OCI-LY3 (cell line): ENCODE data around the gene TAS2R14.

Source experiments
- H2AFZ ChIP-seq: fragments of 200-600, 300-600 bp; shearing (Covaris generic); 2 replicates; pipeline ENCODE4 v1.6.0; 2014; ENCODE audit warnings: antibody characterized with exemption, low read depth, low read length
- H3K27ac ChIP-seq: fragments of 200-600, 300-600 bp; sonication (generic); 2 replicates; pipeline ENCODE4 v1.5.1; 2014; ENCODE audit warnings: mild to moderate bottlenecking, low read length, moderate library complexity, mixed read lengths
- H3K27me3 ChIP-seq: fragments of 200-600, 300-600 bp; sonication (generic); 2 replicates; pipeline ENCODE4 v1.6.1; 2014; ENCODE audit warnings: low read depth, low read length, mixed read lengths
- H3K36me3 ChIP-seq: fragments of 200-600, 300-600 bp; sonication (generic); replicated peaks from 2 replicates; pipeline ENCODE3; 2014; ENCODE audit warnings: low read depth, low read length, mixed read lengths
- H3K4me1 ChIP-seq: fragments of 300-600, 200-600 bp; sonication (generic); 2 replicates; pipeline ENCODE4 v1.6.1; 2014; ENCODE audit warnings: low read length, mixed read lengths
- H3K4me2 ChIP-seq: fragments of 200-600, 300-600 bp; sonication (generic); 2 replicates; pipeline ENCODE4 v1.6.1; 2014; ENCODE audit warnings: low read length, mixed read lengths
- H3K4me3 ChIP-seq: fragments of 300-600, 200-600 bp; sonication (generic); 2 replicates; pipeline ENCODE4 v1.5.1; 2014; ENCODE audit warnings: antibody characterized with exemption, mild to moderate bottlenecking, low read length, moderate library complexity
- H3K79me2 ChIP-seq: fragments of 300-600, 200-600 bp; shearing (Covaris generic); 2 replicates; pipeline ENCODE4 v1.6.1; 2014; ENCODE audit warnings: mild to moderate bottlenecking, low read length, mixed read lengths
- H3K9ac ChIP-seq: fragments of 300-600, 200-600 bp; shearing (Covaris generic); 2 replicates; pipeline ENCODE4 v1.6.0; 2014; ENCODE audit warnings: mild to moderate bottlenecking, low read length, moderate library complexity
- H3K9me3 ChIP-seq: fragments of 200-600, 300-600 bp; shearing (Covaris generic); 2 replicates; pipeline ENCODE4 v1.6.1; 2014; ENCODE audit warnings: low read length, mixed read lengths; ENCODE audit not compliant: insufficient read depth
- H4K20me1 ChIP-seq: fragments of 200-600, 300-600 bp; sonication (generic); 2 replicates; pipeline ENCODE4 v1.6.1; 2016; ENCODE audit warnings: low read length, mixed read lengths; ENCODE audit not compliant: insufficient read depth
- CTCF ChIP-seq: fragments of 200-600, 300-600 bp; sonication (generic); IDR thresholded peaks from 2 replicates; pipeline ENCODE4 v1.5.1; 2014; ENCODE audit warnings: antibody characterized with exemption, low read length, low read depth
- EZH2phosphoT487 ChIP-seq: fragments of 200-600 bp; shearing (Covaris generic); IDR thresholded peaks from 2 replicates; pipeline ENCODE4 v1.6.1; 2018; ENCODE audit warnings: antibody characterized with exemption, mixed run types, low read depth

TAS2R14 gene

GRCh38 chr12:10939163-10939562 is at the start of gene TAS2R14:
Gene TAS2R14, minus strand, starts transcription at chr12:10939263. Its CDS starts 56 bp downstream, at chr12:10939207.
- Histone ChIP-seq H3K4me3 (no peak within 1 kb of the TSS), H3K4me2 (no peak within 1 kb of the TSS), H3K9ac (no peak within 1 kb of the TSS), H2AFZ (no peak within 1 kb of the TSS), H3K27me3 (no peaks in the 10 kb centered on the region), H3K4me1 (peaks cover 10% of the 10 kb centered on the region), H3K79me2 (no peaks in the 10 kb centered on the region), H3K27ac (no peak within 1 kb of the TSS), H3K9me3 (no peaks in the 10 kb centered on the region), H3K36me3 (no peaks in the 10 kb centered on the region), H4K20me1 (no peaks in the 10 kb centered on the region)
- TF ChIP-seq EZH2phosphoT487, result no peak
- no peak for TF ChIP-seq CTCF

GRCh38 chr12:10986812-10987211 is 47.7 kb upstream of the TAS2R14 start, which contains the start of gene TAS2R50:
Gene TAS2R50, minus strand, starts transcription at chr12:10986912. Its CDS starts 52 bp downstream, at chr12:10986860.
- no peaks in the 10 kb centered on the region for H4K20me1 ChIP-seq
- no peaks in the 10 kb centered on the region for H3K79me2 ChIP-seq
- H3K27me3 ChIP-seq, result no peaks in the 10 kb centered on the region
- TF ChIP-seq CTCF (no peak), EZH2phosphoT487 (no peak)
- no peaks in the 10 kb centered on the region for H3K9me3 ChIP-seq
- H3K27ac ChIP-seq, result no peak within 1 kb of the TSS
- H3K4me3 ChIP-seq, result no peak within 1 kb of the TSS
- H3K9ac ChIP-seq, result no peak within 1 kb of the TSS
- no peak within 1 kb of the TSS for H2AFZ ChIP-seq
- H3K4me1 ChIP-seq, result peaks cover 6% of the 10 kb centered on the region
- H3K36me3 ChIP-seq, result peaks cover 7% of the 10 kb centered on the region
- H3K4me2 ChIP-seq, result no peak within 1 kb of the TSS

GRCh38 chr12:10982244-10982643 is 43.2 kb upstream of the TAS2R14 start:
- Histone ChIP-seq H3K9me3 (no peaks in the 10 kb centered on the region), H3K9ac (no peak overlapping the region), H4K20me1 (no peaks in the 10 kb centered on the region), H2AFZ (no peak overlapping the region), H3K36me3 (no peaks in the 10 kb centered on the region), H3K4me1 (peaks cover 4% of the 10 kb centered on the region), H3K4me3 (no peak overlapping the region), H3K27me3 (no peaks in the 10 kb centered on the region), H3K79me2 (peaks cover 2% of the 10 kb centered on the region; the same call in 1 of the 2 replicates), H3K4me2 (no peak overlapping the region), H3K27ac (no peak overlapping the region)
- TF ChIP-seq EZH2phosphoT487 (no peak), CTCF (no peak)

GRCh38 chr12:10974965-10975364 is 35.9 kb upstream of the TAS2R14 start:
- H4K20me1 ChIP-seq, result peaks cover 3% of the 10 kb centered on the region; the same call in 1 of the 2 replicates
- no peak overlapping the region for H2AFZ ChIP-seq
- no peaks in the 10 kb centered on the region for H3K9me3 ChIP-seq
- H3K27ac ChIP-seq, result no peak overlapping the region
- TF ChIP-seq CTCF (no peak), EZH2phosphoT487 (no peak)
- no peak overlapping the region for H3K4me3 ChIP-seq
- H3K4me1 ChIP-seq, result no peaks in the 10 kb centered on the region
- no peaks in the 10 kb centered on the region for H3K36me3 ChIP-seq
- H3K79me2 ChIP-seq, result peaks cover 2% of the 10 kb centered on the region; the same call in 1 of the 2 replicates
- no peaks in the 10 kb centered on the region for H3K27me3 ChIP-seq
- H3K4me2 ChIP-seq, result no peak overlapping the region
- H3K9ac ChIP-seq, result no peak overlapping the region
